T follicular helper cell (primary cell): Measurements from ENCODE around the gene USP8.
"Not testable (repeated sequence)": the region's sequence is repeated elsewhere in the genome, so short reads cannot be mapped to it uniquely, and the experiment has no call there.

Experiments used
- DNase-seq: peaks from one replicate; pipeline ENCODE4 v3.0.0-alpha.2; 2020; ENCODE audit warnings: low read depth

Gene USP8

DNA sequence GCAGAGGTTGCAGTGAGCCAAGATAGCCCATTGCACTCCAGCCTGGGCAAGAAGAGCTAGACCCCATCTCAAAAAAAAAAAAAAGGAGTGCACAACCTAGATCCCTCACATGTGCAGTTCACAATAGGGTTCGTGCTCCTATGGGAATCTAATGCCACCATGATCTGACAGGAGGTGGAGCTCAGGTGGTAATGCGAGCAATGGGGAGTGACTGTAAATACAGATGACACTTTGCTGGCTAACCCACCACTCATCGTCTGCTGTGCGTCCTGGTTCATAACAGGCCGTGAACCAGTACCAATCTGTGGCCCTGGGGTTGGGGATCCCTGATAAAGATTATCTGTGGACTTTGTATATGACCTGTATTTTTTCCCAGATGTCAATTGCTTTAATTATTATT is 16.7 kb downstream of the USP8 start:
- DNase-seq: no peak

- no peak for DNase-seq
These were observed 28.7 kb downstream of the USP8 start for GRCh38 chr15:50452927-50453326.

- no peak for DNase-seq
These were observed 34.3 kb downstream of the USP8 start for GRCh38 chr15:50458348-50459112.

DNA sequence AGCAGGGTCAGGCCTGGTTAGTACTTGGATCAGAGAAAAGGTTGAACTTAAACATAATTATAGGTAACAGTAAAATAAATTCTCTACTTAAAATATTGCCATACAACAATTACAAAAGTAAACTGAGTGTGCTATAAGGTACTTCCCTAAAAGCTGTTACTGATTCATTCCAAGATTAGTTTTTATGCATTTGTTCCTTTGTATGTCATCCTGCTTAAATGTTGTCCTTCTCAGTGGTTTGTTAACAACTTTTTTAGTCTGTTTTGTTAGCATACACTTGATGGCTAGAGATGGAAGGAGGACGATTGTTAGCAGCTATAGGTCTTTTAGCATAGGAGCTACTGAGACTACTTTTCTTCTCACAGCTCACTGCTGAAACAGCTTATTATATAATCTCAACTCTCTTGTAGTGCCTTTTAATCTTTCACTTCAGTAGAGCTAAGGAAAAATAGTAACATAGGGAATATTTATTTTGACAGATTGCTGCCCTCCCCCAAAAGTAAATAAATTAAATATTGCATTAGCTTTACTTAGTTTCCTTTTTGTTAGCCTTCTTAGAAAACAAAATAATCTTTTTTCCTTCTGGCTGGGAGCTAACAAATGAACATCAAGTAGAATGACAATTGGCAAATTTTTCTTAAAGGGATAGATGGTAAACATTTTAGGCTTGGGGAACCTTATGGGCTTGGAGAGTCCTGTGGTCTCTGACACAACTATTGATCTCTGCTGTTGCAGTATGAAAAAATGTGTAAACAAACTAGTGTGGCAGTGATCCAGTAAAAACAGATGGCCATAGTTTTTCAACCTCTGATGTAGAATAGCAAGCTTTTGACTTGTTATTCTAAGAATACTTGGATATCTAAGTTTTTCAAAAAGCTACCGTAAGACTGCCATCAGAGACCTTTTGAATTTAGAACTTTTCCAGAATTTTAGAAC is 39.5 kb downstream of the USP8 start:
- DNase-seq: no peak

- no peak for DNase-seq
These were observed 46.9 kb downstream of the USP8 start for GRCh38 chr15:50471072-50471471.

GRCh38 chr15:50476143-50476542 is 51.9 kb downstream of the USP8 start:
- no peak for DNase-seq

DNA sequence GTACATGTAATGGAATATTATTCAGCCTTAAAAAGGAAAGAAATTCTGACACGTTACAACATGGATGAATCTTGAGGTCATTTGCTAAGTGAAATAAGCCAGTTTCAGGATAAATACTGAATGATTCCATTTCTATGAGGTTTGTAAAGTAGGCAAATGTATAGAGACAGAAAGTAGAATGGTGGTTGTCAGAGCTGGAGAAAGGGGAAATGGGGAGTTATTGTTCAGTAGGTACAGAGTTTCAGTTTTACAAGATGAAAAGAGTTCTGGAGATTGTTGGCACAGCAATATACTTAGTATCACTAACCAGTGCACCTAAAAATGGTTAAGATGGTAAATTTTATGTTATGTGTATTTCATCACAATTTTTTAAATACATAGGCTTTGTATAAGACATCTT is 60.6 kb downstream of the USP8 start:
- DNase-seq: no peak

DNA sequence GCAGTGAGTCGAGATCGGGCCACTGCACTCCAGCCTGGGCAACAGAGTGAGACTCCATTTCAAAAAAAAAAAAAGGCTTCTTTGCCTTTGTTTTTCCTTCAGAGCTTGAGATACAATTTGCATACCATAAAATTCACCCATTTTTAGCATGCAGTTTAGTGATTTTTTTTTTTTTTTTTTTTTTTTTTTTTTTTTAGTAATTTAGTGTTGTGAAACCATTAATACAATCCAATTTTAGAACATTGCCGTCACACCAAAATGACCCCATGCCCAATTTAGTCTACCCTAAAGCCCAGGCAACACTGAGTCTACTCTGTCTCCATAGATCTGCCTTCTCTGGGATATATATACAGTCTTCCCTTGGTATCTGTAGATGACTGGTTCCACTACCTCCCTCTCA is 61.2 kb downstream of the USP8 start:
- no peak for DNase-seq

DNA sequence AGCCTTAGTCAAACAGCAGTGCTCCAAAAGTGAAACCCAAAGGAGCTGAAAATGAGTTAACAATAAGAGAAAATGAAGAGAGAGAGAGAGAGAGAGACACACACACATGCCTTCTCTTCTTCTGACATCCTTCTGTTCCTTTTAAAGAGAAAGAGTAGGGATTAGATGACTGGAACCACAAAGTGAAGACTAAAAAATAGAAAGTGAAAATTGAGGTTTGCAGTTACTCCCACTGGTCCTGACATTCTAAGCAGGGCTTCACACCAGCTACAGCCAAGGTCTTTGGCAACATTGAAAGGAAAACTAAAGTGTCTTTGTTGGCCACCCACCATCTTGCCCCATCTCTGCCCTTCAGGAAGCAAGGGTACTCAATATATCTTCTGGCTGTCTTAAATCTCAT is 63.1 kb downstream of the USP8 start:
- no peak for DNase-seq

DNA sequence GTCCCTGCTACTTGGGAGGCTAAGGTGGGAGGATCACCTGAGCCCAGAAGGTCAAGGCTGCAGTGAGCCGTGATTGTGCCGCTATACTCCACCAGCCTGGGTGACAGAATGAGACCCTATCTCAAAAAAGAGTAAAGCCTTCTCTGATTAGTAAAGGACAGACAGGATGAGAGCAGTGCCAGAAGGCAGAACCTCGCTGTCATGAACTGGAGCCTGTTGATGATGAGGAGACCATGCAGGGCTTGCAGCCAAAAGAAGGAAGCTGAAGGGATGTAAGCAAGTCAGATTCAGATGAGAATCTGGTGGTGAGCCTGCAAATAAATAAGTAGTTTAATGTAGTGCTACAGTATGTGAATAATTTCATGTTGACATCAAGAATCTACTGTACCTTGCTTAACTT is 69.4 kb downstream of the USP8 start:
- no peak for DNase-seq

- DNase-seq: not testable (repeated sequence)
These were observed 70.3 kb downstream of the USP8 start for GRCh38 chr15:50494547-50494946.

- no peak for DNase-seq
These were observed 72.5 kb downstream of the USP8 start for GRCh38 chr15:50496692-50497091.

GRCh38 chr15:50500352-50500751 is 76.1 kb downstream of the USP8 start:
- DNase-seq: no peak

- DNase-seq: no peak
These were observed 77.6 kb downstream of the USP8 start for GRCh38 chr15:50501815-50502214.

DNA sequence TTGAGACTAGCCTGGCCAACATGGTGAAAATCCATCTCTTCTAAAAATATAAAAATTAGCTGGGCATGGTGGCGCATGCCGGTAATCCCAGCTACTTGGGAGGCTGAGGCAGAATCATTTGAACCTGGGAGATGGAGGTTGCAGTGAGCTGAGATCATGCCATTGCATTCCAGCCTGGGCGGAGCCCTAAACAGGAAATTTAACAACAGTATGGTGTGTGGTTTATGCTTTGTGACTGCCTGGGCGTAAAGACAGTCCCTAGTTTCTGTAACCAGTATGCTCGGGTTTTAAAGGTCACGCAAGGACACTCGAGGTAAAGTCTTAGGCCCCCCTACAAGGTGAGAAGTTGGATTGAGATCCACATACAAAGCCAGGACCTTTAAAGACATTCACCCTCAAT is 78.9 kb downstream of the USP8 start:
- no peak for DNase-seq

- not testable (repeated sequence) for DNase-seq
These were observed 81.5 kb downstream of the USP8 start for GRCh38 chr15:50505656-50506055.

- DNase-seq: no peak
These were observed 81.9 kb downstream of the USP8 start for GRCh38 chr15:50506121-50506520.

DNA sequence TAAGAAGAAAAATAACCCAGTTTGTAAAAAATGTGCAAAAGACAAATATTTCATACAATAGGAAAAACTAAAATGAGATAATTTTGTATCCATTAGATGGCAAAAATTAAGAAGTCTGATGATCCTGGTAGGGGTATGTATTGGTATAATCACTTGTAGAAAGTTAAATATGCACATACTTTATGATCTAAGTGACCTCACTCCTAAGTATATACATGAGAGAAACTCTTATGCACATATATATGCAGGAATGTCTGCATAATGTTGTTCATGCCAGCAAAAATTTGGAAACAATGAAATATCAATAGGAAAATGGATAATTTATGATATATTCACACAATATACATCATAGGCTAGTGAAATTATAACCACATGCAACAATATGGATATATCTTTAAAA is 88.8 kb downstream of the USP8 start:
- no peak for DNase-seq

GRCh38 chr15:50519740-50520425 is 95.7 kb downstream of the USP8 start:
- no peak for DNase-seq

GRCh38 chr15:50523851-50524251 is 99.6 kb downstream of the USP8 start:
- no peak for DNase-seq

GRCh38 chr15:50531163-50531562 is 107.0 kb downstream of the USP8 start:
- DNase-seq: no peak

DNA sequence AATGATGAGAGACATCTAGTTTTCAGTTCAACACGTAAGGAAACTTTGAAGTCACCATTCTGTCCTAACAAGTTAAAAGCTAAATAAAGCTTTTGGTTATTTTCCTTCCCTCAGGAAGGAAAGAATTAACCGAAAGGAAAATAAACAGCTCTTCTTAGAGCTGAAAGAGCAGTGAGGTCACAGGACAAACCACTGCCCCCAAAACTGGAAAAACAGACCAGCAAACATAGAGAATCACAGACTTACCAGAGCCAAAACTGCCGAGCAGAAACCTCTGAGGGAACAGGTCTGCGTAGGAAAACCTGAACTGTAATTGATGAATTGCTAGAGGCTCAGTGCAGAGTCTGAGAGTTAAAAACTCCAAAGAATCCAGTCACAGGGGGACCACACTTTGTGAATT is 107.6 kb downstream of the USP8 start:
- DNase-seq: no peak

- DNase-seq: no peak
These were observed 118.6 kb downstream of the USP8 start for GRCh38 chr15:50542887-50543210.
